HG03571 (cell line): ENCODE data around the gene NAPA.

ENCODE experiments used
- ATAC-seq: cut with Tn5 transposase; IDR thresholded peaks from one replicate; pipeline ENCODE4 v1.9.1; 2021; ENCODE audit not compliant: unreplicated experiment

The NAPA gene

DNA sequence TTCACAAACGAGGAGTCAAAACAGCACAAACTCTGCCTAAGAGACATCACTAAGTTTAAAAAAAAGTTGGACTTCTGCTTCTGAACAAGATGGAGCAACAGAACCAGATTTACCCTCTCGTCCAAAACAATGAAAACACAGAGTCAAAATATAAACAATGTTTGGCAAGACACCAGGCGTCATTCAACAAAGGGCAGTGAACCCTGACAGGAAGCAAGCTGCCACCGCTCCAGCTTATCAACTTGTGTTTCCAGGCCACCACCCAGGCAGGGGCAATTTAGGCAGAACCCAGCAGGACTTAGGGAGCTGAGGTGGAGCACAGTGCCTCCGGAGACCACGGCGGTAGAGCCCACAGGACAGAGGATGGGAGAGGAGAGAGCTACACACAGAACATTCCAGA lies 8.6 kb upstream of the NAPA start:
- ATAC-seq, result no peak

DNA sequence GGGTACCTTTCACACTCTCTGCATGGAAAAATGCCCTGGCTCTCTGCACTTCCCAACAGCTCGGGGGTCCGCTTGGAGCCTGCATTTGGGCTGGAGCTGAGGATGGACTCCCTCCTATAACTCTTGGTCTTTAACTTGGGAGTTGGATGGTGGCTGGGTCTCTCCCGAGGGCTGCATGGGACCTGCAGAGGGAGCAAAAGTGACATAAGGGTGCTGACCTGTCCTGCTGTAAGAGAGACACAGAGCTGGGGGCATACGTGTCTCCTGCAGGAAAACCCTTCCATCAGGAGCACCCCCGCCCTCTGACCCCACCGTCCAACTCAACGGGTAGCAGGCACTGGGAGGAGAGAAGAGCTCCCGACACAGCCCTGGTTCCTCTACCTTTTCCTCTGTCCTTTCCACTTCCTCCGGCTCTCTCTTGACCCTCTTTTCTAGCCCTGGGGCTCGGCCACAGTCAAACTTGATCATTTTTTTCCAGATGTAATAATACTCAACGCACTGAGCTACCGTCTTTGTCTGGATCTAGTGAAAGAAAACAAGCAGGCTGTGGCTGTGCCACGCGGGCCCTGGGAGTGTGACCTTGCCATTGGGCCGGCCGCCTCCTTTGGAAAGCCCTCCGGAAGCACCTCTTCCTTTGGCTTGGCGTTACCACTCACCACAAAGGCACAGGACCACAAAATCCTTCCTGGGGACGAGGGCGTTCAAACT lies 6.8 kb upstream of the NAPA start:
- ATAC-seq, result no peak

DNA sequence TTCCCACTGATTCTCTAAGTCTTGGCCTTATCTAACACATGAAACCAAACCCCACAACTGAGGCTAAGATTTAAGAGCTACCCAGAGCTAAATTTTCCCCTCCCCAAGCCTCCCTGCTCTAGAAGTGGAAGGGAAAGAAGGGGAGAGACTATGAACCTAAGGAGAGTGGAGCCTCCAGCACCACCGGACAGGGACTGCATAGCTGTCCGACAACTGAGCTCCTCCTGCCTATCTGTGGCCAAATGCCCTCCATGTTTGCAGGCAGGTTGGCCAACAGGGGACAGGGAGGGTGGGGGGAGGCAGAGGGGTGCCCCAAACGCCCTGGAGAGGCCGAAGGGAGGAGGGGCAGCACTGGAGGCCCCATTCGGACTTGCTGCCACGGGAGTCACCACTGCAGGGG lies 6.0 kb upstream of the NAPA start:
- ATAC-seq, result no peak

- no peak for ATAC-seq
These were observed 5.5 kb upstream of the NAPA start for GRCh38 chr19:47520343-47520806.

GRCh38 chr19:47518854-47519253 lies 4.0 kb upstream of the NAPA start:
- ATAC-seq, result no peak

DNA sequence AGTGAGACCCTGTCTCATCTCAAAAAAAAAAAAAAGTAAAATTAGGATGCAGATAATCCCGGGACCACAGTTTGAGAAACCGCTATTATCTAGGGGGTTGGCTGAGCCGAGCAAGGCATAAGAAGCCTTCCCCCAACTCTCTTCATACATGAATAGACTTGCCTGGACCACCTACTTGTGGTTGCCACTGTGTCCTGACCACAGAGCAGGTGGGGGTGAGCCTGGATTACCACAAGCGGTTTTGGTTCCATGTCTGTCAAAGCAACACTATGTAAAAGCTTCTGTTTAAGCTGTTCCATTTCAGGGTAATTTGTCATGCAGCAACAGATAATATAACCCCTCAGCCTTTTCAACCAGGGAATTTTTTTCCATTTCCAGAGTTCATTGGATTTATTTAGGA lies 3.3 kb upstream of the NAPA start:
- ATAC-seq, result no peak

DNA sequence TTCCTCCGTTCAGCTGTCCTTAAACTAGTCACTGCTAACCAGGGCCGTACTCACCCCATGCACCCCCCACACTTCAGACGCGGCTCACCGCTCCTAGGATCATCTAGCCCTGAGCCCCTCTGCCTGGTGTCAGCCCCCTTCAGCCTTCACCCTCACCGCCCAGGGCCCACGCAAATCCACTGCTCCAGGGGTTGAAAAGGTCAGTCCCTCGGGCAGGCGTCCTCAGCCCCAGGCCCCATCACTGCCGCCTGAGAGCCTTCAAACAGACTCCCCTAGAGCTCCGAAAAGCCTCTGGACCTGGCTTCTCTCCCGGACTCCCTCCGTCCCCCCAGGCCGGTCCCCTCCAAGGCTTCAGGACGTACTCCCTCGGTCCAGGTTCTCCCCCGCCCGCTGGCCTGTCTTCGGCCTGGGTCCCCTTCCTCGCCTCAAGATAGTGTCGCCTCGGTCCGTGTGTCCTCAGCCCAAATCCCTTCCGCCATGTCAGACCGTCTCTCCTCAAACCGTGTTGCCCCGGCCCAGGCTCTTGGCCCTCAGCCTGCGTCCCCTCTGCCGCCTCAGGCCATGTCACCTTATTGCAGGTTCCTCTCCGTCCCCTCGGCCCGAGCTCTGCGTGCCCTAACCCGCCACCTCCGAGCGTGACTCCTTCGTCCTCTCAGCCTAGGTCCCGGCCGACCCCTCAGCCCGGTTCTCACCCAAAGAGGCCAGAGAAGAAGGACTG lies 553 bp downstream of the NAPA start:
- ATAC-seq, result no peak

- no peak for ATAC-seq
These were observed 1.9 kb downstream of the NAPA start for GRCh38 chr19:47512948-47513319.

DNA sequence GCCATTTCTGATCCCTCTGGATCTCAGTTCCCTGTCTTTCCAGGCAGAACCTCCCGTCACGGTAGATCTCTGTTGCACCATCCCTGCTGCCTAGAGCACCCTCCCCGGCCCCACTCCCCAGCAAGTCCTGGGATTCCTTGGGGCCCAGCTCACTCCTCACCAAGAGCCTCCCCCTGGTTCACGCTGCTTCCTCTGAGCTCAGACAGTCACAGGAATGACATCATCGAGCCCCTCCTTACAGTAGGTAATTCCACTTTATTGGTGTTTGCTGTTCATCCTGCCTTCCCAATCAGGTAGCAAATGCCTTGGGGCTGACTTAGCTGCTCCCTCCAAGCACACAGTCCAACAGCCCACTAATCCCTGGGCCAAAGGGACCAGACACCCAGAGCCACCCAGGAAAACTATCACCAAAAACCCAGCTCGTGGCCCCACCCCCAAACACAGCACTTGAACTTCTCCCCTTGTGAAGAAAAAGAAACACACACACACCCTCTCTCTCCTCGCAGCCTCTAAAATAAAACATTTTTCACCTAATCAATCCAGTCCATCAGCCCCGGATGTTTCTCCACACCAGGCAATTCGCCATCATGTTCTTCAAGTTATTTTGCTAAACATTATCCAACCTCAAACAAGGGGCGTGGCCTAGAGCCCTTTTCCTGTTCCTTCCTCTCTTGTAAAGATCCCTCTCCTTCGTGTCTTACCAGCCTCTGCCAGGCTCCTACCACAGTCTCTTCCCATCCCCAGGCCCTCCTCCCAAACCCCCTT lies 2.5 kb downstream of the NAPA start:
- ATAC-seq, result no peak

DNA sequence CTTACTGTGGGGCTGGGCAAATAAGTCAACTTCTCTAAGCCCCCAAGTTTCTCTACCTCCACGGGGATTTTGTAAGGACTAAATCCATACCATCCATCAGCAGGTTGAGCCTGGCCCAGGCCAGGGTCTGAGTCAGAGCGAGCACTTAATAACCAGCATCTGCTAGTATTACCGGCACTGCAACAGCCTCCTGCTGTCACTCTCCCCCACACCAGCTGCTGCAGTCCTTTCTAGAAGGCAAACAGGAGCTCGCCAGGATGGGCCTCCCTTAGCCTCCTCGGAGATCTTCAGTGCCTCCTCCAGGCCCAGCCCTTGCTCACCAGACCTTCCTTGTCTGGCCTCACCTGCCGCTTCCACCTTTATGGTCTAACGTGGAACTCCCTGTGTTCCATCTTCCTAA lies 3.2 kb downstream of the NAPA start:
- ATAC-seq, result no peak

DNA sequence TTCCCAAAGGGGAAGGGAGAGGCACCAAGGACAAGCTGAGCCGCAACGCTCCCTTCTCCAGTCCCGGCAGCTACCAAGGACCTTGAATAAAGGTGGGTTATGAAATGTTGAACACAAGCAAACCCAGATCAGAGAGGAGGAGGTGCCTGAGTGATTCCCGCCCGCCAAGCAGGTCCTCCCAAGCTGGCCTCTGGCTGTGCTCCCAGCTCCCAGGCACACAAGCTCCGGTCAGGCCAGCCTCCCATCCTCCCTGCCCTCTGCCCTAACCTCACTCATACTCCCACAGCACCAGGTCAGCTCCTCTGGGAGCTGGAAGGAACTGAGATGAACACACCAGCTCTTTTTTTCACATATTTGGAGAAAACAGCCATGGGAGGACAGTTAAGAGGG lies 3.7 kb downstream of the NAPA start:
- no peak for ATAC-seq

DNA sequence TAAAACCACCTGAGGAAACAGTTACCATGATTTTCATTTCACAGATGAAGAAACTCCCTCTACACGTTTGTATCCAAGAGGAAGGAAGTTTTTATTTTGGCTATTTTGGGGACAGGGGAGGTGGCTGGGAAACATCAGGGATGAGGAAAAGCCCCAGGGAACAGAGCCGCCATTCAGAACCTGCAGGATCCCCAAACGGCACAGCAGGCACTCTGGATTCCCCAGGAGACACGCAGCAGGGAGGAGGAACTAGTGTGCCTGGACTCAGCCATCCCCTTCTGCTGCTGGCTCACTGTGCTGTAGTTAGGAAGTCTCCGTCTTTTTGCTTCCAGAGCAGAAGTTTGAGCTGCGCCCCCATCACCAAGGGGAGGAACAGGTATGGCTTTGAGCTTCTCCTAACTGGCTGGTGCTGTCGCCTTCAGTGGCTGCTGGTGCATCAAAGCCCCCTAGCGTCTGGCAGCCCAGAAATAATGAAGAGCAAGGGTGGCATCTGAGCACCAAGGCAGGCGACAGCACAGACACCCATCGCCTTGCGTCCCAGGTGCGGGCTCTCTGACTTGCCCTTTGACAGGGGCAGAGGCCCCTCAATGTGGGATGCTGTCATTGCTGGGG lies 4.2 kb downstream of the NAPA start:
- no peak for ATAC-seq

DNA sequence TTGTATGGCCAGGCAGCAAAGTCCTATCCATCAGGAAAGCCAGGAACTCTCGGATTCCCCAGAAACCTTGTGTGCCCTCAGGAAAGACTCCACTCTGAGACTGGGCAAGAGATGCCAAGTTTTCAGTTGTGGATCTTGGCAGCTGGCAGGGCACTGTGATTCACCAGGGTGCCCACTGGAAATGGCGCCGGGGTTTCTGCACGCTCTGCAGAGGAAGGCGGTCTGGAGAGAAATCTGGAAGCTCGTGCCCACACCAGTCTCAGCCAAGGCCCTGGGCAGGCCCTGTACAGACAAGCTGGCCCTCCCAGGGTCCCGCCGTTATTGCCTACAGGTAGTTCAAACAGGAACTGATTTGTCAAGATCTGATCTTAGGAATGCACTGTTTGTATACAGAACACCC lies 4.9 kb downstream of the NAPA start:
- no peak for ATAC-seq

DNA sequence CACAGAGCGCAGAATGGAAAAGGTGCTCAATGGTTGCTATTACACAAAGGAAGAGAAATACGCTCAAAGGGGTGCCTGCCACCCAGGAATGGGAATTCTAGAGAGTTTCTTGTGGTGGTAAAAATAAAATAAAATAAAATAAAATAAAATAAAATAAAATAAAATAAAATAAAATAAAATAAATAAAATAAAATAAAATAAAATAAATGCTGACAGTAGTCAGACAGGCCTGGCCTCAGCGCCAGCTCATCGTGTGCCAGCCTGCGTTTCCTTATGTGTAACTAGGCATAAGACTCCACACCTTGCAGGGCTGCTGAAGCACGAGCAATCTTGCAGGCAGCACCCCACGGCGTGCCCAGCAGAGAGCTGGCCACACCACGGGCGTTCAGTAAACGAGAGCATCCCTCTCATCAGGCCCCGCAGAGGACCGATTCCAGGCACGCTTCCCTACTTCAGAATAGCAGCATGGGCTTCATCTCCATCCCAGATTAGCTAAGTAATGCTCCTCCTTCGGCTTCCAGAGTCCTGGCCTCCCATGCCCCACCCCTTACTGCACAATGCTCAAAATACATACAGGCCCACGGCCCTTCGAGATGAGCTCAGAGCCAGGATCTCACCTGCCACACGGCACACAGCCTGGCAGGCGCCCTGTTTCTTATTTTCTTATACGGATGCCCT lies 5.6 kb downstream of the NAPA start:
- ATAC-seq, result no peak

DNA sequence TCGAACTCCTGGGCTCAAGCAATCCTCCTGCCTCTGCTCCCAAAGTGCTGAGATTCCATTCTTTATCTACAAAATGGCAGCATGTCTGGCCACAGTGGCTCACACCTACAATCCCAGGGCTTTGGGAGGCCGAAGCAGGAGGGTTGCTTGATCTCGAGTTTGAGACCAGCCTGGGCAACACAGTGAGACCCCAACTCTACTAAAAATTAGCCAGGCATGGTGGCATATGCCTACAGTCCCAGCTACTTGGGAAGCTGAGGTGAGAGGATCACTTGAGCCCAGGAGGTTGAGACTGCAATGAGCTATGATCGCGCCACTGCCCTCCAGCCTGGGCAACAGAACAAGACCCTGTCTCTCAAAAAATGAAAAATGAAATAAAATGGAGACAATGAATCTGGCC lies 6.1 kb downstream of the NAPA start:
- no peak for ATAC-seq

DNA sequence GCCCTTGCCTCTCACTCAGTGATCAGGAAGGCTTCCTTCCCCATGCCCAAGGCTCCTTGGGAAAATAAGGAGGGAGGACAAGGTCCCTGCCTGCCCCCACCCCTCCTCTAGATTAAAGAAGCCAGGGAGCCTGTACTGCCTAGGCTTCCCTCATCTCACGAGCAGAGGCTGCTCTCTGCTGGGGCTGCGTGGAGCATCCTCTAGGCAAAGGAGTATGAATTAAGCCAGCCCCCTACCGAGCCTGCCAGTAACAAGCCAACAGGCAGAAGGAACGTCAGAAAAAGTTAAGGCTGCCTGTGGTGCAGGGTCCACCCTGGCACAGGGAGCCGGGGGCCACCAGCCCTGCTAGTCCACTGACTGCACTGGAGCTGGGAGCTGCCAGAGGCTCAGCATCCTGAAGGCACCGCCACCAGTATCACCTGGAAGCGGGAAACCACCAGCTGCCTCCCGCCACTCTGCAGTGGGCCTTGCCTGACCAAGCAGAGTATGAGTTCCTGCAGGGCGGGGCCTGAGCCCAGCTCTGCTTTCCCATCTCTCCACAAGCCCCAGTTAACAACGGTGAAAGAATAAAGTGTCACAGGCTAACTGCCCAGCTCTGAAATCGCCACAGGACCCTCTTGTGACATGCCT lies 6.8 kb downstream of the NAPA start:
- no peak for ATAC-seq

- ATAC-seq, result no peak
These were observed 7.9 kb downstream of the NAPA start for GRCh38 chr19:47507012-47507411.

DNA sequence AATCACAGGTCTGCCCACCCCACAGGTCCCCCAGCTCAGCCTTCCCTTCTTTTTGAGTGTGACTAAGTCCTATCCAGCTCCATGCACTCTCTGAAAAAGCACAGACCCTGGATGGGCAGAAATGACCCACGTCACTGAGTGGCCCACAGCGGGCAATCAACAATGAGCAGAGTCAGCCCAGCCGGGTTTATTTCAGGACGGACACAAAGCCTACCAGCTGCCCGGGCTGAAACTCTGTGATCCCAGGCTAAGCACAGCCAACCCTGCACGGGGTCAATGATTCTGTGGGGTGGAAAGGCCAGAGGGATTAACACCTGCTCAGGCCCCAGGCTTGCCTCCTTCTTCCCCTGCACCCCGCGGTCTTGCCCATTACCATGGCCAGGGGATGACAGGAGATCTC lies 8.4 kb downstream of the NAPA start:
- ATAC-seq, result no peak

DNA sequence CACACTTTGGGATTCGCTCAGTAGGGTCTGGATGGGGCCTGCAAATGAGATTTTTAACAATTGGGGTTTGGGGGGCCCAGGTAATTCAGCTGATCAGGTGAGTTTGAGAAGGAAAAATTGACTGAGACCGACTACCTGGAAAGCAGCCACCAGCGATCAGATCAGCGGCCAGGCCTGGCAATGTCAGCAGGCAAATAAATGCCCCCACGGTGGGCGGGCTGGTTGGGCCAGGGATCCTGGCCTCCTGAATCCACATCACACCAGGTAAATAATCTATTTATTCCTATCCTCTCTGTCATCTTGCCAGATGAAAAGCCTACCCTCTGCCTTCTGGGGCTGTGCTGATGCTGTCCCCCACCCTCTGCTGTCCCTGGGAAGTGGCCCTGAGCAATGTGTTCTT lies 9.4 kb downstream of the NAPA start:
- no peak for ATAC-seq

DNA sequence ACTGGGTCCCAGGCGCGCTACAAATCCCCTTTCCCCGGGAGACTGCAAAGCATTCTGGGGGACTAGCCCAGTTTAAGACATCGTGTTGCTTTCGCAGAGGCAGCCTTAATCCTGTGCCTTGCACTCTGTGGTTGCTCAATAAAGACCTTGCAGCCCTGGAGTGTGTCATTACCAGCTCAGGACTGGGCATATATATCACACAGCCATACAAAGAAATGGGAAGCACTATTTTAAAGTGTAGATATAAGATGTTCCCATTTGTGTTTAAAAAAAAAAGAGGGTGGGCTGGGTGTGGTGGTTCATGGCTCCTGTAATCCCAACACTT lies 11.1 kb downstream of the NAPA start:
- no peak for ATAC-seq
